Measurements from ENCODE around the gene KCNMB1.

KCNMB1 gene

GRCh38 chr5:170388818-170389549 lies at the start of gene KCNMB1:
TSS of gene KCNMB1 (minus strand) at chr5:170389367. CDS start at chr5:170385447, 3,920 bp downstream.
- FAIRE-seq: no peak

- no peak for FAIRE-seq
Measured at GRCh38 chr5:170438581-170438980, 49.4 kb upstream of the KCNMB1 start.

- FAIRE-seq: no peak
Measured at GRCh38 chr5:170437621-170438375, 48.6 kb upstream of the KCNMB1 start.

GRCh38 chr5:170436335-170436734 lies 47.2 kb upstream of the KCNMB1 start:
- no peak for FAIRE-seq

GRCh38 chr5:170434966-170435605 lies 45.9 kb upstream of the KCNMB1 start:
- FAIRE-seq: no peak

- no peak for FAIRE-seq
Measured at GRCh38 chr5:170432669-170433068, 43.5 kb upstream of the KCNMB1 start.

GRCh38 chr5:170431571-170431970 lies 42.4 kb upstream of the KCNMB1 start:
- FAIRE-seq: no peak

- no peak for FAIRE-seq
Measured at GRCh38 chr5:170430866-170431437, 41.8 kb upstream of the KCNMB1 start.

- no peak for FAIRE-seq
Measured at GRCh38 chr5:170430256-170430655, 41.1 kb upstream of the KCNMB1 start.

- no peak for FAIRE-seq
Measured at GRCh38 chr5:170429014-170429413, 39.8 kb upstream of the KCNMB1 start.

- no peak for FAIRE-seq
Measured at GRCh38 chr5:170427672-170428236, 38.6 kb upstream of the KCNMB1 start.

- FAIRE-seq: no peak
Measured at GRCh38 chr5:170426786-170427185, 37.6 kb upstream of the KCNMB1 start.

GRCh38 chr5:170426149-170426767 lies 37.1 kb upstream of the KCNMB1 start:
- FAIRE-seq: no peak

- FAIRE-seq: no peak
Measured at GRCh38 chr5:170425731-170426130, 36.6 kb upstream of the KCNMB1 start.

GRCh38 chr5:170424629-170425028 lies 35.5 kb upstream of the KCNMB1 start:
- FAIRE-seq: no peak

GRCh38 chr5:170423692-170424091 lies 34.5 kb upstream of the KCNMB1 start:
- FAIRE-seq: no peak

- no peak for FAIRE-seq
Measured at GRCh38 chr5:170421826-170422225, 32.7 kb upstream of the KCNMB1 start.

GRCh38 chr5:170420806-170421412 lies 31.7 kb upstream of the KCNMB1 start:
- no peak for FAIRE-seq

GRCh38 chr5:170419643-170420042 lies 30.5 kb upstream of the KCNMB1 start:
- FAIRE-seq: no peak

GRCh38 chr5:170418736-170419135 lies 29.6 kb upstream of the KCNMB1 start:
- no peak for FAIRE-seq

GRCh38 chr5:170416526-170416925 lies 27.4 kb upstream of the KCNMB1 start:
- FAIRE-seq: no peak

- FAIRE-seq: no peak
Measured at GRCh38 chr5:170414786-170415185, 25.6 kb upstream of the KCNMB1 start.
